Epithelial cell of umbilical artery (primary cell): Measurements from ENCODE around the gene MRPS18C. TPM values are rescaled to one million over a fixed set of nuclear protein-coding genes. Genes with fewer than 3 reads are reported as not detected.

Experiments
- total RNA-seq: library from RNA; depleted of rRNA; stranded (reverse); fragments of >200 nt; gene quantifications from 2 replicates; pipeline ENCODE4 v1.2.3, GENCODE V29; 2014

The MRPS18C gene
- 35.4 and 70.5 TPM in 2 replicates for total RNA-seq

GRCh38 chr4:83455281-83456183 is at the start of gene MRPS18C, which contains the start of gene HELQ:
Gene MRPS18C (plus strand): TSS chr4:83456058. CDS start chr4:83456078, 20 bp downstream.
Gene HELQ (minus strand): TSS chr4:83455823. CDS start chr4:83455693, 130 bp downstream.

GRCh38 chr4:83484500-83485461 is 28.9 kb downstream of the MRPS18C start, which contains the start of gene ABRAXAS1:
Gene ABRAXAS1 (minus strand): TSS chr4:83485100. CDS start chr4:83485072, 28 bp downstream.

Other genes with a start within 250 kb of the MRPS18C start
- 17.5 and 24.0 TPM in 2 replicates for gene COQ2, start 171.3 kb upstream of the MRPS18C start, total RNA-seq
- gene HPSE, start 121.2 kb upstream of the MRPS18C start, total RNA-seq = 2.3 and 7.6 TPM in 2 replicates
- 10.1 and 20.4 TPM in 2 replicates for gene HELQ, start 235 bp upstream of the MRPS18C start, total RNA-seq
- 14.3 and 20.1 TPM in 2 replicates for gene ABRAXAS1, start 29.0 kb downstream of the MRPS18C start, total RNA-seq
- gene GPAT3, start 80.0 kb downstream of the MRPS18C start, total RNA-seq = 1.9 and 3.0 TPM in 2 replicates